ENCODE measurements around the gene THSD4.

THSD4 gene

GRCh38 chr15:71754660-71755059 is 639.4 kb downstream of the THSD4 start:
- DNase-seq (ENCODE audit: low spot score) = no peak
- TF ChIP-seq, protein P1, sequence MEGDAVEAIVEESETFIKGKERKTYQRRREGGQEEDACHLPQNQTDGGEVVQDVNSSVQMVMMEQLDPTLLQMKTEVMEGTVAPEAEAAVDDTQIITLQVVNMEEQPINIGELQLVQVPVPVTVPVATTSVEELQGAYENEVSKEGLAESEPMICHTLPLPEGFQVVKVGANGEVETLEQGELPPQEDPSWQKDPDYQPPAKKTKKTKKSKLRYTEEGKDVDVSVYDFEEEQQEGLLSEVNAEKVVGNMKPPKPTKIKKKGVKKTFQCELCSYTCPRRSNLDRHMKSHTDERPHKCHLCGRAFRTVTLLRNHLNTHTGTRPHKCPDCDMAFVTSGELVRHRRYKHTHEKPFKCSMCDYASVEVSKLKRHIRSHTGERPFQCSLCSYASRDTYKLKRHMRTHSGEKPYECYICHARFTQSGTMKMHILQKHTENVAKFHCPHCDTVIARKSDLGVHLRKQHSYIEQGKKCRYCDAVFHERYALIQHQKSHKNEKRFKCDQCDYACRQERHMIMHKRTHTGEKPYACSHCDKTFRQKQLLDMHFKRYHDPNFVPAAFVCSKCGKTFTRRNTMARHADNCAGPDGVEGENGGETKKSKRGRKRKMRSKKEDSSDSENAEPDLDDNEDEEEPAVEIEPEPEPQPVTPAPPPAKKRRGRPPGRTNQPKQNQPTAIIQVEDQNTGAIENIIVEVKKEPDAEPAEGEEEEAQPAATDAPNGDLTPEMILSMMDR (IDR thresholded peaks at IDR 0.05) = no peak
- Histone ChIP-seq H3K27ac (no peak overlapping the region), H3K4me3 (no peak overlapping the region)

GRCh38 chr15:71755092-71755970 is 640.1 kb downstream of the THSD4 start:
- no peak for DNase-seq (ENCODE audit: low spot score)
- TF ChIP-seq, protein P1 (IDR thresholded peaks at IDR 0.05) = no peak
- no peak overlapping the region for H3K27ac ChIP-seq
- H3K4me3 ChIP-seq = no peak overlapping the region

- TF ChIP-seq, protein P1 (IDR thresholded peaks at IDR 0.05) = no peak
- H3K27ac ChIP-seq = no peak overlapping the region
- DNase-seq (ENCODE audit: low spot score) = no peak
- no peak overlapping the region for H3K4me3 ChIP-seq
These were observed 641.5 kb downstream of the THSD4 start for GRCh38 chr15:71756599-71757352.

DNA sequence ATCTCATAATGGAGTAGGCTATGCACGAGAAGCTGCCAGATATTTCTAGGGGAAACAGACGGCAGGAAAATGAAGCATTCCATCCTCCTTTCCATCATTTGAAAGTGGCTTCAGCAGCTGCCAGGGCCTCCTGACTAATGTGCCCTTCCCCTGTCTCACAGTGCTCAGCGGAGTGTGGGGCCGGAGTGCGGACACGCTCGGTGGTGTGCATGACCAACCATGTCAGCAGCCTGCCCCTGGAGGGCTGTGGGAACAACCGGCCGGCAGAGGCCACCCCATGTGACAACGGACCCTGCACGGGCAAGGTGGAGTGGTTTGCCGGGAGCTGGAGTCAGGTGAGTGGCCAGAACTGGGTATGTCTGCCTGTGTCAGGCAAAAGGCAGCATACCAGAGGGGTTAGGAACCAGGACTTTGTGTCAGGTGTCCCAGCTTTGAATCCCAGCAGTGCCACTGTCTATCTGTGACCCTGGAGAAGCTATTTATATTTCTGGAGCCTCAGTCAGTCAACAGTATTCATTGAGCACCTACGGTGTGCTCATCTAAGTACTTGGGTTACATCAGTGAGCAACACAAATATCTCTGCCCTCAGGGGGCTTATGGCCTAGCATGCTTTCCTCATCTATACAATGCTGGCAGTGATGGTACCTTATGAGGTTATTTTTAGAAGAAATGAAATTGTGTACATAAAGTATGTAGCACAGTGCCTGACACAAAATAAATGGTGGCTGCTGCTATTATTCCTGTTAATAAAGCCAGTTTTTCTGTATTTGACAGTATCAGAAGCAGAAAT is 642.7 kb downstream of the THSD4 start:
- no peak overlapping the region for H3K4me3 ChIP-seq
- no peak overlapping the region for H3K27ac ChIP-seq
- TF ChIP-seq, protein P1 (IDR thresholded peaks at IDR 0.05) = no peak
- no peak for DNase-seq (ENCODE audit: low spot score)

DNA sequence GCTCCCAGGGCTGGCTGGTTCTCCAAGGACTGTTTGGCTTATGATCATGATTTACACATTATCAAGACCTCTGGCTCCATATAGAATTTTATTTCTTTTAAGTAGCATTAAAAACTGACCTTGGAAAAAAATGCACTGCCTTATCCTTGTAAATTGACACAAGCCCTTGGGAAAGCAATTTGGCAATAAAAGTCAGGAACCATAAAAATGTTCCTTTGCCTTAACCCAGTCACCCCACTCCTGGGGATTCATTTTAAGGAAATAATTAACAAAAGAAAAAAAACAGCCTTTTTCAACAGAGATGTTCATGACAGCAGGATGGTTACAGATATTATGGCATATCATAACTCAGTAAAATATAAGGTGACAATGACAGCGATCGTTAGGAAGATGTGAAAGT is 643.4 kb downstream of the THSD4 start:
- TF ChIP-seq, protein P1 (IDR thresholded peaks at IDR 0.05) = no peak
- no peak for DNase-seq (ENCODE audit: low spot score)
- no peak overlapping the region for H3K4me3 ChIP-seq
- H3K27ac ChIP-seq = no peak overlapping the region

GRCh38 chr15:71760852-71761251 is 645.6 kb downstream of the THSD4 start:
- no peak overlapping the region for H3K4me3 ChIP-seq
- TF ChIP-seq, protein P1 (IDR thresholded peaks at IDR 0.05) = no peak
- DNase-seq (ENCODE audit: low spot score) = no peak
- no peak overlapping the region for H3K27ac ChIP-seq
